Activated CD4-positive, alpha-beta T cell treated with anti-CD3 and anti-CD28 coated beads, Interleukin-2, amount 50 U/mL, for 1 hour (primary cell): ENCODE measurements around the gene GTF3C5.
"Not testable (repeated sequence)": the region's sequence is repeated elsewhere in the genome, so short reads cannot be mapped to it uniquely, and the experiment has no call there.

Source experiments
- DNase-seq: peaks from one replicate; pipeline ENCODE4 v3.0.0-alpha.2; 2020

GTF3C5 gene

DNA sequence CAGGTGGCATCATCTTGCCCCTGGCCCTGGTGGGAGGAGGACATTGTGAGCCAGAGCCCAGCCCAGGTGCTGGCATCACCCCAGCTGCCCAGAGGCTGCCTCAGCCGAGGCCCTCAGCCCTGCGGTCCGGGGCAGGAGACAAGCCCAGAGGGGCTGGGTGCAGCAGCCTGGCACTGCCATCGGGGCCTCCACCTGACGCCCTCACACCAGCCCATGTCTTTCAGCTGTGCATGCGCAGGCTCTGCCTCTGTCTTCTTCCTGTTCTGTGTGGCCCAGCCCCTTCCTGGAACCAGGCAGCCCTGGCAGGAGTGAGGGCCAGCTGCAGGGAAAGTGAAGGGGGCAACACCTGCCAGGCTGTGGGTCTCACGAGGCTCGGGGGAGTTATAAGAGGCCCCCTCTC lies 26.2 kb downstream of the GTF3C5 start:
- peak; percentile 7 for DNase-seq

DNA sequence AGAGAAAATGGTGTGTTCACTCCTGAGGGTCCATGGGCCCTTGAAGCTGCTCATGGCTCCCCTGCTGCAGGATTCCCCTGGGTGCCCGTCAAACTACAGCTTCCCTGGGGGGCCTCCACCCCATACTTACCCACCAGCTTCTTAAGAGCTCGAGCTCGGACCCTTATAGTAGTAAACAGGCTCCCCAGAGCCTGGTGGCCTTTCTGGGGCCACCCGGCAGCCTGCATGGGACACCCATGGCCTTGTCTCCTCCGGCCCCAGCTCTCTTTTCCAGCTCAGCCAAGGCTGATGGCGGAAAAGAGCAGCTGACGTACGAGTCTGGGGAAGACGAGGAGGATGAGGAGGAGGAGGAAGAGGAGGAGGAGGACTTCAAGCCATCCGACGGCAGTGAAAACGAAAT lies 26.8 kb downstream of the GTF3C5 start:
- no peak for DNase-seq

DNA sequence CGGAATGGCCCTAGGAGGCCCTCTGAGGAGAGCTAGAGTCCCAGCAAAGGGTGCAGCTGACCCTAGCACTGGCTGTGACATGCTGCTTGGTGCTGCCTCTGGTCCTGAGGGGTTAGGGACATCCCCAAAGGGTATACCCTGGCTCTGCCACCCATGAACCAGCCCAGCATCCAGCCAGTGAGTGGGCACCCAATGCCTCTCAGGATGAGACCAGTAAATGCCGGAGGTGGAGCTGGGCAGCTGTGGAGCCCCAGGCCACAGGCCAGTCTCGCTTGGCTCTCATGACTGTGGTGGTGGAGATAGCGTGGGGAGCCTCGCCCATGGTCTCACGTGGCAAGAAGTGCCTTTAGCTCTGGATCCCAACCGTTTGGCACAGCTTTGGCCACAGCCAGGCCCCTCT lies 27.3 kb downstream of the GTF3C5 start:
- DNase-seq: no peak

DNA sequence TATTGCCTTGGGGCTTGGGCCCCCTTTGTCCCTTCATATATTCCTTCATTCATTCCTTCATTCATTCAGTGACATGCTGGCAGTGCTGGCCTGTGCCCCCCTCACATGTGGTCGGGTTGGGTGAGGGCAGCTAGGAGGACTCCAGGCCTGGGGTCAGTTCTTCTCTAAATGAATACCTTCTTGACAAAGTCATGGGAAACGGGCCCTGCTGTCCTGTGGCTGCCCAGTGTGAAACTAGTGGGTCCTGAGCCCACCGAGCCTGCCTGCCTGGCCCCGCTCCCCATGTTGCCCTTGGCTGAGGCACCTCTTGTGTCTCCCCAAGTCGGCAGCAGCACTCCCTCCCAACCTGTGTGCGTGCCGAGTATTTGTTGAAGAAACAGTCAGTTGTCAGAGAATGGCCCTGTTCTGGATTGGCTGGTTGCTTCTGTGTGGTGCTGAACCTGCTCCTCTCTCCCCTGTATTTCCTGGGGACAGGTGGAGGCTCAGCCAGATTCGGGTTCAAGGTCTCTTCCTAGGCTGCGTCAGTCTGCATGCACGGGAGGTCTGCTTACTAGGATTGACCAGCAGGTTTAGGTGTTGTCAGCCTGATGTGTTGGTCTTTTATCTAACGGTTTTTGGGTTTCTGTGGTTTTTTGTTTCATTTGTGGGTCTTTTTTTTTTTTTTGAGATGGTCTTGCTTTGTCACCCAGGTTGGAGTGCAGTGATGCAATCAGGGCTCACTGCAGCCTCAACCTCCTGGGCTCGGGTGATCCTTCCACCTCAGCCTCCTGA lies 27.9 kb downstream of the GTF3C5 start:
- no peak for DNase-seq

DNA sequence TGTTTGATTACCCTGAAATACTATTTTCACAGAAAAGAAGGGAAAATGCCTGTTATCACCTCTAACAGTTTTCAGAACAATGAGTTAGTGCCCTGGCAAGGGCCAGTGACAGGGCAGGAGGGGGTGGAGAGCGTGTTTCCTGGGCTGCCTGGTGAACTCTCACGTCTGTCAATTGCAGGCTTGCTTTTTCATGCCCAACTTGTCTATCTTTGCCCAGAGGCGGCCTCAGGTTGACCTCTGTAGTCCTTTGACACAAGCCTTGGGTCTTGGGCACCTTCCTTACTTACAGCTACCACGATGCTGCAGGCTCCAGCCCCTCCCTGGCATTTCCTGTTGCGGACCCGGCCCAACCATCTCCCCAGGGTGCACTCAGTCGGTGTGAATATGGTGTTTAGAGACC lies 28.8 kb downstream of the GTF3C5 start:
- DNase-seq: no peak

DNA sequence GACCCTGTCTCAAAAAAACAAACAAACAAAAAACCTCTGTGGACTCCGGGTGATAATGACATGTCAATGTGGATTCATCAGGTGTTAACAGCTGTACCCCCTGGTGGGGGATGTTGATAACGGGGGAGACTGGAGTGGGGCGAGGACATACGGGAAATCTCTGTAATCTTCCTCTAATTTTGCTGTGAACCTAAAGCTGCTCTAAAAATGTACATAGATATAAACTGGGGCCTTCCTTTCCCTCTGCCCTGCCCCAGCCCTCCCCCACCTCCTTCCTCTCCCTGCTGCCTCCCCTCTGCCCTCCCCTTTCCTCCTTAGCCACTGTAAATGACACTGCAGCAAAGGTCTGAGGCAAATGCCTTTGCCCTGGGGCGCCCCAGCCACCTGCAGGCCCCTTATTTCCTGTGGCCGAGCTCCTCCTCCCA lies 29.6 kb downstream of the GTF3C5 start:
- DNase-seq: no peak

DNA sequence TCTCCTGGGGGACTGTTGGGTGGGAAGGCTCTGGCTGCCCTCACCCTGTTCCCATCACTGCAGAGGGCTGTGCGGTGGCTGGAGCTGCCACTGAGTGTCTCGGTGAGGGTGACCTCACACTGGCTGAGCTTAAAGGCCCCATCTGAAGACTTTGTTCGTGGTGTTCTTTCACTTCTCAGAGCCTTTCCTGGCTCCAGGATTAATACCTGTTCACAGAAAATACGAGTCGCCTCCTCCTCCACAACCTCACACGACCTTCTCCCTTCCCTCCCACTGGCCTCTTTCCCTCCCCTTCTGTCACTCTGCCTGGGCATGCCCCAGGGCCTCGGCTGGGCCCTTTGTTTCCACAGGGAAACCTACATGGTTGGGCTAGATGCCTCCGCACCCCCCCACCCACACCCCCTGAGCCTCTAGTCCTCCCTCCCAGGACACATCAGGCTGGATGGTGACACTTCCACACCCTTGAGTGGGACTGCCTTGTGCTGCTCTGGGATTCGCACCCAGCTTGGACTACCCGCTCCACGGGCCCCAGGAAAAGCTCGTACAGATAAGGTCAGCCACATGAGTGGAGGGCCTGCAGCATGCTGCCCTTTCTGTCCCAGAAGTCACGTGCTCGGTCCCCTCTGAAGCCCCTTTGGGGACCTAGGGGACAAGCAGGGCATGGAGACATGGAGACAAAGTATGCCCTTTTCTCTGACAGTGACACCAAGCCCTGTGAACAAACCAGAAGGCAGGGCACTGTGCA lies 30.4 kb downstream of the GTF3C5 start:
- DNase-seq: not testable (repeated sequence)

DNA sequence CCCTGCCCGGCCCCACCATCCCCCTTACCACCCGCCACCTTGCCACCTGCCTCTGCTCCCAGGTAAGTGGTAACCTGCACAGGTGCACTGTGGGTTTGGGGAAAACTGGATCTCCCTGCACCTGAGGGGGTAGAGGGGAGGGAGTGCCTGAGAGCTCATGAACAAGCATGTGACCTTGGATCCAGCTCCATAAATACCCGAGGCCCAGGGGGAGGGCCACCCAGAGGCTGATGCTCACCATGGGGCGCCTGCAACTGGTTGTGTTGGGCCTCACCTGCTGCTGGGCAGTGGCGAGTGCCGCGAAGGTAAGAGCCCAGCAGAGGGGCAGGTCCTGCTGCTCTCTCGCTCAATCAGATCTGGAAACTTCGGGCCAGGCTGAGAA lies 31.0 kb downstream of the GTF3C5 start, which contains the start of gene CEL:
Gene CEL (plus strand): TSS at position 218 of the 382 bp plus-strand sequence. CDS start 22 bp downstream, at position 240.
- DNase-seq: not testable (repeated sequence)

DNA sequence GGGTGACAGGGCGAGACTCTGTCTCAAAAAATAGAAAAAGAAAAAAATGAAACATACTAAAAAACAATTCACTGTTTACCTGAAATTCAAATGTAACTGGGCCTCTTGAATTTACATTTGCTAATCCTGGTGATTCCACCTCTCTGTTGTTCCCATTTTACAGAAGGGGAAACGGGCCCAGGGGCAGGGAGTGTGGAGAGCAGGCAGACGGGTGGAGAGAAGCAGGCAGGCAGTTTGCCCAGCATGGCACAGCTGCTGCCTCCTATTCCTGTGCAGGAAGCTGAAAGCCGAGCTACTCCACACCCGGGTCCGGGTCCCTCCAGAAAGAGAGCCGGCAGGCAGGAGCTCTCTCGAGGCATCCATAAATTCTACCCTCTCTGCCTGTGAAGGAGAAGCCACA lies 31.8 kb downstream of the GTF3C5 start:
- not testable (repeated sequence) for DNase-seq

DNA sequence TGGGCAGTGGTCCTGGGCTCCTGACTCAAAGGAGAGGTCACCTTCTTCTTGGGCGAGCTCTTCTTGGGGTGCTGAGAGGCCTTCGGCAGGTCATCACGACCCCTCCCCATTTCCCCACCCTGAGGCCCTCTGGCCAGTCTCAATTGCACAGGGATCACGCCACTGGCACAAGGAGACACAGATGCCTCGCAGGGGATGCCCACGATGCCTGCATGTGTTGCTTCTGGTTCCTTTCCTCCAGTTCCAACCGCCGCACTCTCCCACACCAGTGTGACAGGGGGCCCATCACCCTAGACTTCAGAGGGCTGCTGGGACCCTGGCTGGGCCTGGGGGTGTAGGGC lies 32.3 kb downstream of the GTF3C5 start:
- DNase-seq: no peak

DNA sequence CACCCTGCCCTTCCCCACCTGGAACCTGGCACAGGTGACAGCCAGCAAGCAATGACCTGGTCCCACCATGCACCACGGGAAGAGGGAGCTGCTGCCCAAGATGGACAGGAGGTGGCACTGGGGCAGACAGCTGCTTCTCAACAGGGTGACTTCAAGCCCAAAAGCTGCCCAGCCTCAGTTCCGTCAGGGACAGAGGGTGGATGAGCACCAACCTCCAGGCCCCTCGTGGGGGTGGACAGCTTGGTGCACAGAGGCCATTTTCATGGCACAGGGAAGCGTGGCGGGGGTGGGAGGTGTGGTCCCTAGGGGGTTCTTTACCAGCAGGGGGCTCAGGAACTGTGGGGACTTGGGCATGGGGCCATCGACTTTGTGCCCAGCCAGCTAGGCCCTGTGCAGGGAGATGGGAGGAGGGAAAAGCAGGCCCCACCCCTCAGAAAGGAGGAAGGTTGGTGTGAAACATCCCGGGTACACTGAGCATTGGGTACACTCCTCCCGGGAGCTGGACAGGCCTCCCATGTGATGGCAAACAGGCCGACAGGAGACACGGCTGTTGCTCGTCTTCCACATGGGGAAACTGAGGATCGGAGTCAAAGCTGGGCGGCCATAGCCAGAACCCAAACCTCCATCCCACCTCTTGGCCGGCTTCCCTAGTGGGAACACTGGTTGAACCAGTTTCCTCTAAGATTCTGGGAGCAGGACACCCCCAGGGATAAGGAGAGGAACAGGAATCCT lies 32.9 kb downstream of the GTF3C5 start:
- DNase-seq: no peak

DNA sequence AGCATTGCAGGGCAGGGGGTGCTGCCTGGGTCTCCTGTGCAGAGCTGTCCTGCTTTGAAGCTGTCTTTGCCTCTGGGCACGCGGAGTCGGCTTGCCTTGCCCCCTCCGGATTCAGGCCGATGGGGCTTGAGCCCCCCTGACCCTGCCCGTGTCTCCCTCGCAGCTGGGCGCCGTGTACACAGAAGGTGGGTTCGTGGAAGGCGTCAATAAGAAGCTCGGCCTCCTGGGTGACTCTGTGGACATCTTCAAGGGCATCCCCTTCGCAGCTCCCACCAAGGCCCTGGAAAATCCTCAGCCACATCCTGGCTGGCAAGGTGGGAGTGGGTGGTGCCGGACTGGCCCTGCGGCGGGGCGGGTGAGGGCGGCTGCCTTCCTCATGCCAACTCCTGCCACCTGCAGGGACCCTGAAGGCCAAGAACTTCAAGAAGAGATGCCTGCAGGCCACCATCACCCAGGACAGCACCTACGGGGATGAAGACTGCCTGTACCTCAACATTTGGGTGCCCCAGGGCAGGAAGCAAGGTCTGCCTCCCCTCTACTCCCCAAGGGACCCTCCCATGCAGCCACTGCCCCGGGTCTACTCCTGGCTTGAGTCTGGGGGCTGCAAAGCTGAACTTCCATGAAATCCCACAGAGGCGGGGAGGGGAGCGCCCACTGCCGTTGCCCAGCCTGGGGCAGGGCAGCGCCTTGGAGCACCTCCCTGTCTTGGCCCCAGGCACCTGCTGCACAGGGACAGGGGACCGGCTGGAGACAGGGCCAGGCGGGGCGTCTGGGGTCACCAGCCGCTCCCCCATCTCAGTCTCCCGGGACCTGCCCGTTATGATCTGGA lies 33.7 kb downstream of the GTF3C5 start:
- DNase-seq: no peak

DNA sequence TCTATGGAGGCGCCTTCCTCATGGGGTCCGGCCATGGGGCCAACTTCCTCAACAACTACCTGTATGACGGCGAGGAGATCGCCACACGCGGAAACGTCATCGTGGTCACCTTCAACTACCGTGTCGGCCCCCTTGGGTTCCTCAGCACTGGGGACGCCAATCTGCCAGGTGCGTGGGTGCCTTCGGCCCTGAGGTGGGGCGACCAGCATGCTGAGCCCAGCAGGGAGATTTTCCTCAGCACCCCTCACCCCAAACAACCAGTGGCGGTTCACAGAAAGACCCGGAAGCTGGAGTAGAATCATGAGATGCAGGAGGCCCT lies 34.2 kb downstream of the GTF3C5 start:
- no peak for DNase-seq

DNA sequence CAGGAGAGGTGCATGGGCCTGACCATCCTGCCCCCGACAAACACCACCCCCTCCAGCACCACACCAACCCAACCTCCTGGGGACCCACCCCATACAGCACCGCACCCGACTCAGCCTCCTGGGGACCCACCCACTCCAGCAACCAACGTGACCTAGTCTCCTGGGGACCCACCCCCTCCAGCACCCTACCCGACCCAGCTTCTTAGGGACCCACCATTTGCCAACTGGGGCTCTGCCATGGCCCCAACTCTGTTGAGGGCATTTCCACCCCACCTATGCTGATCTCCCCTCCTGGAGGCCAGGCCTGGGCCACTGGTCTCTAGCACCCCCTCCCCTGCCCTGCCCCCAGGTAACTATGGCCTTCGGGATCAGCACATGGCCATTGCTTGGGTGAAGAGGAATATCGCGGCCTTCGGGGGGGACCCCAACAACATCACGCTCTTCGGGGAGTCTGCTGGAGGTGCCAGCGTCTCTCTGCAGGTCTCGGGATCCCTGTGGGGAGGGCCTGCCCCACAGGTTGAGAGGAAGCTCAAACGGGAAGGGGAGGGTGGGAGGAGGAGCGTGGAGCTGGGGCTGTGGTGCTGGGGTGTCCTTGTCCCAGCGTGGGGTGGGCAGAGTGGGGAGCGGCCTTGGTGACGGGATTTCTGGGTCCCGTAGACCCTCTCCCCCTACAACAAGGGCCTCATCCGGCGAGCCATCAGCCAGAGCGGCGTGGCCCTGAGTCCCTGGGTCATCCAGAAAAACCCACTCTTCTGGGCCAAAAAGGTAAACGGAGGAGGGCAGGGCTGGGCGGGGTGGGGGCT lies 35.6 kb downstream of the GTF3C5 start:
- no peak for DNase-seq

DNA sequence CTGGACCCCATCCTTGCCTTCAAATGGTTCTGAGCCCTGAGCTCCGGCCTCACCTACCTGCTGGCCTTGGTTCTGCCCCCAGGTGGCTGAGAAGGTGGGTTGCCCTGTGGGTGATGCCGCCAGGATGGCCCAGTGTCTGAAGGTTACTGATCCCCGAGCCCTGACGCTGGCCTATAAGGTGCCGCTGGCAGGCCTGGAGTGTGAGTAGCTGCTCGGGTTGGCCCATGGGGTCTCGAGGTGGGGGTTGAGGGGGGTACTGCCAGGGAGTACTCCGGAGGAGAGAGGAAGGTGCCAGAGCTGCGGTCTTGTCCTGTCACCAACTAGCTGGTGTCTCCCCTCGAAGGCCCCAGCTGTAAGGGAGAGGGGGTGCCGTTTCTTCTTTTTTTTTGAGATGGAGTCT lies 36.2 kb downstream of the GTF3C5 start:
- DNase-seq: no peak

DNA sequence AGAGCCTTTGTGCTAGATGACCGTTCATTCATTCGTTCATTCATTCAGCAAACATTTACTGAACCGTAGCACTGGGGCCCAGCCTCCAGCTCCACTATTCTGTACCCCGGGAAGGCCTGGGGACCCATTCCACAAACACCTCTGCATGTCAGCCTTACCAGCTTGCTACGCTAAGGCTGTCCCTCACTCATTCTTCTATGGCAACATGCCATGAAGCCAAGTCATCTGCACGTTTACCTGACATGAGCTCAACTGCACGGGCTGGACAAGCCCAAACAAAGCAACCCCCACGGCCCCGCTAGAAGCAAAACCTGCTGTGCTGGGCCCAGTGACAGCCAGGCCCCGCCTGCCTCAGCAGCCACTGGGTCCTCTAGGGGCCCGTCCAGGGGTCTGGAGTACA lies 37.0 kb downstream of the GTF3C5 start:
- no peak for DNase-seq

DNA sequence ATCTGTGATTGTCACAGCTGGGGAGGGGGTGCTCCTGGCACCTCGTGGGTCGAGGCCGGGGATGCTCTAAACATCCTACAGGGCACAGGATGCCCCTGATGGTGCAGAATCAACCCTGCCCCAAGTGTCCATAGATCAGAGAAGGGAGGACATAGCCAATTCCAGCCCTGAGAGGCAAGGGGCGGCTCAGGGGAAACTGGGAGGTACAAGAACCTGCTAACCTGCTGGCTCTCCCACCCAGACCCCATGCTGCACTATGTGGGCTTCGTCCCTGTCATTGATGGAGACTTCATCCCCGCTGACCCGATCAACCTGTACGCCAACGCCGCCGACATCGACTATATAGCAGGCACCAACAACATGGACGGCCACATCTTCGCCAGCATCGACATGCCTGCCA lies 37.6 kb downstream of the GTF3C5 start:
- not testable (repeated sequence) for DNase-seq

DNA sequence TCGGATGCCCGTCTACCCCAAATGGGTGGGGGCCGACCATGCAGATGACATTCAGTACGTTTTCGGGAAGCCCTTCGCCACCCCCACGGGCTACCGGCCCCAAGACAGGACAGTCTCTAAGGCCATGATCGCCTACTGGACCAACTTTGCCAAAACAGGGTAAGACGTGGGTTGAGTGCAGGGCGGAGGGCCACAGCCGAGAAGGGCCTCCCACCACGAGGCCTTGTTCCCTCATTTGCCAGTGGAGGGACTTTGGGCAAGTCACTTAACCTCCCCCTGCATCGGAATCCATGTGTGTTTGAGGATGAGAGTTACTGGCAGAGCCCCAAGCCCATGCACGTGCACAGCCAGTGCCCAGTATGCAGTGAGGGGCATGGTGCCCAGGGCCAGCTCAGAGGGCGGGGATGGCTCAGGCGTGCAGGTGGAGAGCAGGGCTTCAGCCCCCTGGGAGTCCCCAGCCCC lies 39.7 kb downstream of the GTF3C5 start:
- DNase-seq: not testable (repeated sequence)

DNA sequence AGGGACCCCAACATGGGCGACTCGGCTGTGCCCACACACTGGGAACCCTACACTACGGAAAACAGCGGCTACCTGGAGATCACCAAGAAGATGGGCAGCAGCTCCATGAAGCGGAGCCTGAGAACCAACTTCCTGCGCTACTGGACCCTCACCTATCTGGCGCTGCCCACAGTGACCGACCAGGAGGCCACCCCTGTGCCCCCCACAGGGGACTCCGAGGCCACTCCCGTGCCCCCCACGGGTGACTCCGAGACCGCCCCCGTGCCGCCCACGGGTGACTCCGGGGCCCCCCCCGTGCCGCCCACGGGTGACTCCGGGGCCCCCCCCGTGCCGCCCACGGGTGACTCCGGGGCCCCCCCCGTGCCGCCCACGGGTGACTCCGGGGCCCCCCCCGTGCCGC lies 40.2 kb downstream of the GTF3C5 start:
- not testable (repeated sequence) for DNase-seq

DNA sequence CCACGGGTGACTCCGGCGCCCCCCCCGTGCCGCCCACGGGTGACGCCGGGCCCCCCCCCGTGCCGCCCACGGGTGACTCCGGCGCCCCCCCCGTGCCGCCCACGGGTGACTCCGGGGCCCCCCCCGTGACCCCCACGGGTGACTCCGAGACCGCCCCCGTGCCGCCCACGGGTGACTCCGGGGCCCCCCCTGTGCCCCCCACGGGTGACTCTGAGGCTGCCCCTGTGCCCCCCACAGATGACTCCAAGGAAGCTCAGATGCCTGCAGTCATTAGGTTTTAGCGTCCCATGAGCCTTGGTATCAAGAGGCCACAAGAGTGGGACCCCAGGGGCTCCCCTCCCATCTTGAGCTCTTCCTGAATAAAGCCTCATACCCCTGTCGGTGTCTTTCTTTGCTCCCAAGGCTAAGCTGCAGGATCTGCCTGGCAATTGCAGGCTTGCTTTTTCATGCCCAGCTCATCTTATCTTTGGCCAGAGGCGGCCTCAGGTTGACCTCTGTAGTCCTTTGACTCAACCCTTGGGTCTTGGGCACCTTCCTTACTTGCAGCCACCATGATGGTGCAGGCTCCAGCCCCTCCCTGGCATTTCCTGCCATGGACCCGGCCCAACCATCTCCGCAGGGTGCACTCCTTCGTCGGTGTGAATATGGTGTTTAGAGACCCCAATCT lies 40.8 kb downstream of the GTF3C5 start:
- no peak for DNase-seq

DNA sequence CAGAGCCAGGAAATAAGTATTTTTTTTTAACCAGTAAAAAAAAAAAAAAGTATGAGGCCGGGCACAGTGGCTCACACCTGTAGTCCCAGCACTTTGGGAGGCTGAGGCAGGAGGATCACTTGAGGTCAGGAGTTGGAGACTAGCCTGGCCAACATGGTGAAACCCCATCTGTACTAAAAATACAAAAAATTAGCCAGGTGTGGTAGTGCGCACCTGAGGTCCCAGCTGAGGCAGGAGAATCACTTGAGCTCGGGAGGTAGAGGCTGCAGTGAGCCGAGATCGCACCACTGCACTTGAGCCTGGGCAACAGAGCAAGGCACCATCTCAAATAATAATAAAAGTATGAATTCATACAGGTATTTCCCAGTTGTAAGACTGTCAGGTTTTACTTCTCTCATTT lies 41.4 kb downstream of the GTF3C5 start:
- not testable (repeated sequence) for DNase-seq
